ENCODE data around the gene SESN1.

Gene SESN1

DNA sequence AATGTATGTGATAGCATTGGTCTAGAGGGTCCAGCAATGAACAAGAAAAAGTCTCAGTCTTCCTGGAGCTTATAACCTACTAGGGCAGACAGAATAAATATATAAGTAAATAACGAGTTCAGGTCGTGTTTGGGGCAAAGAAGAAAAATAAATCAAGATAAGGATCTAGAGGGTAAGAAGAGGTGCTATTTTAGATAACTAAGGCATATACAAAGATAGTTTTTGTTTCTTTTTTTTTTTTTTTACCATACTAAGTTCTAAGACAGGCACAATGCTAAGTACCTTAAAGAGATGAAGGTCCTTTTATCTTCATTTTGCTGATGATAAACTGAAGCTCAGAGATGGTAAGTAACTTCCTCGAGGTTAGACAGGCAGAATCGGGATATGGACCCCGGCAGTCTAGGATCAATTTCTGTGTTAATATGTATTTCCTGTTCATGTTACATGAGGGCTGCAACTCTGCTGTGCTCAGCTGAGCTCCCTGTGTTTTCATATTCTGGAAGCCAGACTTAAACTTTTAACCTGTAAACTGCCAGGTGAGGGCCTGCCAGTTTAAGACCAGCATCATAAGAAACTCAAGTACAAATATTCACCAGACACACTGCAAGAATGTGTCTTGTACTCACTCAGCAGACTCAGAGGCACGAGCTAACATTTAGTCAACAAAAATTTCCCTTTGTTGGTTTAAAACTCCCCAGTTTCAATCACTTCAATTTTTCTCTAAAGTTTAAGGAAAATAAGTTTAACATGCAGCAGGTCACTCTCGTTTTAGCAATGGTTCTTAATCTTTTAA is 23.3 kb downstream of the SESN1 start:
- TF ChIP-seq, protein P1, sequence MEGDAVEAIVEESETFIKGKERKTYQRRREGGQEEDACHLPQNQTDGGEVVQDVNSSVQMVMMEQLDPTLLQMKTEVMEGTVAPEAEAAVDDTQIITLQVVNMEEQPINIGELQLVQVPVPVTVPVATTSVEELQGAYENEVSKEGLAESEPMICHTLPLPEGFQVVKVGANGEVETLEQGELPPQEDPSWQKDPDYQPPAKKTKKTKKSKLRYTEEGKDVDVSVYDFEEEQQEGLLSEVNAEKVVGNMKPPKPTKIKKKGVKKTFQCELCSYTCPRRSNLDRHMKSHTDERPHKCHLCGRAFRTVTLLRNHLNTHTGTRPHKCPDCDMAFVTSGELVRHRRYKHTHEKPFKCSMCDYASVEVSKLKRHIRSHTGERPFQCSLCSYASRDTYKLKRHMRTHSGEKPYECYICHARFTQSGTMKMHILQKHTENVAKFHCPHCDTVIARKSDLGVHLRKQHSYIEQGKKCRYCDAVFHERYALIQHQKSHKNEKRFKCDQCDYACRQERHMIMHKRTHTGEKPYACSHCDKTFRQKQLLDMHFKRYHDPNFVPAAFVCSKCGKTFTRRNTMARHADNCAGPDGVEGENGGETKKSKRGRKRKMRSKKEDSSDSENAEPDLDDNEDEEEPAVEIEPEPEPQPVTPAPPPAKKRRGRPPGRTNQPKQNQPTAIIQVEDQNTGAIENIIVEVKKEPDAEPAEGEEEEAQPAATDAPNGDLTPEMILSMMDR (IDR thresholded peaks at IDR 0.05; ENCODE audit: low read depth, low read length), result no peak
- H3K4me3 ChIP-seq (ENCODE audit: low read depth, low read length), result no peak overlapping the region

DNA sequence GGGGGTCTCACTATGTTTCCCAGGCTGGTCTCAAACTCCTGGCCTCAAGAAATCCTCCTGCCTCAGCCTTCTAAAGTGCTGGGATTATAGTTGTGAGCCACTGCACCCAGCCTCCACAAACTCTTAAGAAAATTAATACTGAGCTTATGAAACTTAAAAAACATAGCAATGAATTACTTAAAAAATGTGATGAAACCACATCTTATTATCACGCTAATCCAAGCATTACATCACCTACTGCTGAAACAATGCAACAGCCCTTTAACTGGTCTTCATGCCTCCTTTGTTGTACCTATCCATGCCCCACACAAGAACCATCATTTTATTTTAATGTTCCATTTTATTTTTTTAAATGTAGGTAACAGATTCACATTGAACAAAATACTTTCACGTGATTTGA is 24.9 kb downstream of the SESN1 start:
- TF ChIP-seq, protein P1 (IDR thresholded peaks at IDR 0.05; ENCODE audit: low read depth, low read length), result no peak

DNA sequence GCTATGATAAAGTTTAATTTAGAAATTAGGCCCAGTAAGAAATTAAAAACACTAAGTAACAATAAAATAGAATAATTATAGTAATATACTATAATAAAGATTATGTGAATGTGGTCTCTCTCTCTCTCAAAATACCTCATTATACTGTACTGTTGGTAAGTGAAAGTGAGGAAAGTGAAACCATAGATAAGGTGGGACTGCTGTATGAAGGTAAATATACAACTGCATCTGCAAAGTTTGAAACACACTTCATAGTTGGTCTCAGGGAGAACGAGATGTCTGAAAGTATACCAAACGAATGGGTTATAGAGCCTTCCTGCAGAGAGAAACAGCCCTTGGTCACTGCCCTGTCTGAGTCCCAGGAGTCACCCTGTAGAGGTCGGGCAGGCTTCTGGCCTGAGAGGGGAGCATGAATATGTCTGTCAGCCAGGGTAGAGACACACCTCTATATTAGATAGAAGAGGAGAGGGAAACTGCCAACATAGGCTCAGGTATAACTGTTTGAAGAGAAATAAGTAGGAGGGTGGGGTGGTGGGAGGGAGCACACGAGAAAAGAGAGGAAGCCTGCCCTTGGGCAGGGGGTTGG is 31.8 kb downstream of the SESN1 start:
- TF ChIP-seq, protein P1 (IDR thresholded peaks at IDR 0.05; ENCODE audit: low read depth, low read length), result no peak
- H3K4me3 ChIP-seq (ENCODE audit: low read depth, low read length), result no peak overlapping the region

More for the DNA sequence above, 24.9 kb downstream of the SESN1 start:
- no peak overlapping the region for H3K4me3 ChIP-seq (ENCODE audit: low read depth, low read length)

DNA sequence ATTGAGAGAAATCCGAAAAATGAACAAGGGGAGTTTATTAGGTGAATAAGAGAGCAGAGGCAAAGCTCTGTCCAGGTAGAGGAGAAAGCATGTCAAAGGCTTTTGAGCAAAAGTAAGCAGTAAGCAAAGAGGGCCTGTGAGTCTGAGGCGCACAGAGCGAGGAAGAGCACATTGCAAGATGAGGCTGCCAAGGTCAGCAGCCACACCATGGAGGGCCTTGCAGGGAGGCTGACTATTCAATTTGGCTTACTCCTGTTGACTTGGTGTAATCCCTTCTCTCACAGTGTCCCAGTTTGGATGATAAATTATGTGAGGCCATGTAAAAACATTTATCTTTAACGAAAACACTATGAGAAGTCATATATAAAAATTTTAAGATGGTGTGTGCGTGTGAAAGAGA is 32.4 kb downstream of the SESN1 start:
- TF ChIP-seq, protein P1 (IDR thresholded peaks at IDR 0.05; ENCODE audit: low read depth, low read length), result no peak
- H3K4me3 ChIP-seq (ENCODE audit: low read depth, low read length), result no peak overlapping the region

DNA sequence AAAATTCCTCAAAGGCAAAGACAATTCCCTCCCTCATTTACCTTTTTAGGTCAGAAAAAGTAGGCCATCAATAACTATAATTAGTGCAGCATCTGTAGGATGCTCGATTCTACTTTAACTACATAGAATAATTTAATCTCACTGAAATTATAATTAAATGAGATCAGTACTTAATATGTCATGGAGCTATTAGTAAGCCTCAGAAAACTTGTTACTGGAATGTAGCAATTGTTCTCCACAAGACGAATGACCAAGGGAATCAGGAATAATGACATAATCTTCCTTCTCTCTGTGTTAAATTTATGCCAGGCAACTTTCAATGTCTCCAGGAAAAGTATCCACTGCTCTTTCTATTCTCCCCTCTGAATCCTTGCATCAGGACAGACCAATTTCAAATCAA is 34.1 kb downstream of the SESN1 start:
- TF ChIP-seq, protein P1 (IDR thresholded peaks at IDR 0.05; ENCODE audit: low read depth, low read length), result no peak
- H3K4me3 ChIP-seq (ENCODE audit: low read depth, low read length), result no peak overlapping the region

DNA sequence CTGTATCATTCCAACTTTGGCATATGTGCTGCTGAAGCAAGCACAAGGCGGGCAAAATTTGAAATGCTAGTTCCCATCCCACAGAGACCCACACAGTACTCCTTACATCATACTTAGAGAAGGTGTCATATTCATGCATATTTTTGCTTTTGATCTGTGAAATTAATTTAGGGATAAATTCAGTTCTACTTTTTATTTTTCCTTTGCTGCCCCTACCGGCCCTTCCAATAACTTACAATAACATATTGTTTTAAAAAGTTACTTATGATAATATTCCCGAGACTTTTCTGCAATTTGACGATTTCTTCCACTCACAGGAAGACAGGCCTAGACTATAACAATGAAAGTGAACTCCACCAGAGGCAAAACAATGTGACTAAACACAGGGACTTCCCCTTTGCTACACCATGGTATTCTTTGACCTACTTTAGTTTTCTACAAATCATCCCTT is 35.0 kb downstream of the SESN1 start:
- no peak overlapping the region for H3K4me3 ChIP-seq (ENCODE audit: low read depth, low read length)
- TF ChIP-seq, protein P1 (IDR thresholded peaks at IDR 0.05; ENCODE audit: low read depth, low read length), result no peak

DNA sequence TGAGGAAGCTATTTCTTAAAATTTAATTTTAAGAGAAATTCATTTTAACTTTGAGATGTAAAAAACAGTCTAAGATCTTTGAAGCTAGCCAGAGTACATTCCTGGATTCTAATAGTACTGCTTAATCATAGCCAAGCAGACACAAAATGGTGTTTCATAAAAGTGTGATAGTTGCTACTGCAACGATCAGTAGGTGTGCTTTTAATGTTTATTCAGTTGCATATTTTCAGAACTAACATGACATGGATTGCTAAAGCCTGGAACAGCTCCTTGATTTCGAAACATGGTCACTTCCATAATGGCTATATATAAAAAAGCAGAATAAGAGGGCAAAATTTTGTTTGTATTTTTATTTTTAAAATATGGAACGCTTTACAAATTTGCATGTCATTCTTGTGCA is 35.5 kb downstream of the SESN1 start:
- TF ChIP-seq, protein P1 (IDR thresholded peaks at IDR 0.05; ENCODE audit: low read depth, low read length), result no peak
- no peak overlapping the region for H3K4me3 ChIP-seq (ENCODE audit: low read depth, low read length)
